Endothelial cell of umbilical vein (primary cell): ENCODE measurements around the gene CCNG2. TPM values are rescaled to one million over a fixed set of nuclear protein-coding genes. Genes with fewer than 3 reads are reported as not detected.

ENCODE experiments used
- BruUV-seq: library from RNA; stranded (reverse); fragments of 400-500 nt; replicated peaks from 2 replicates; lab custom pipeline; 2021; lab: Mats Ljungman, UMichigan
- CTCF ChIA-PET: fragments of 300-600, 350-600 bp; sonication (Branson Sonifier 250); formaldehyde crosslinking; loops from one replicate; lab custom pipeline; 2021; ENCODE audit warnings: antibody characterized with exemption, inconsistent platforms; lab: Charles Lee
- POLR2A ChIA-PET: fragments of 300-600, 350-600 bp; sonication (Branson Sonifier 250); formaldehyde crosslinking; loops from one replicate; lab custom pipeline; 2021; ENCODE audit warnings: antibody characterized with exemption, inconsistent platforms; lab: Charles Lee
- DNase-seq: peaks from one replicate; pipeline ENCODE4 v3.0.0-alpha.2; 2011; ENCODE audit warnings: low read depth, low spot score
- FAIRE-seq: peaks from 2 replicates; lab custom pipeline; 2011; peaks lifted over from hg19 to GRCh38; lab: Jason Lieb, UNC
- H2AFZ ChIP-seq: 2 replicates; pipeline ENCODE4 v1.6.0; 2012; ENCODE audit warnings: low read depth, low read length, control low read depth, inconsistent platforms
- H3K27ac ChIP-seq: 2 replicates; pipeline ENCODE4 v1.5.1; 2011; ENCODE audit warnings: low read depth, mild to moderate bottlenecking, control low read depth, low read length, moderate library complexity; ENCODE audit not compliant: insufficient read depth
- H3K27me3 ChIP-seq, 2 experiments: 2 replicates each; pipeline versions ENCODE4 v1.6.0 to v1.6.1; 2011; ENCODE audit warnings: low read length in 2 of 2, mixed read lengths in 1 of 2; ENCODE audit not compliant: control insufficient read depth in 2 of 2, insufficient read depth in 2 of 2
- H3K36me3 ChIP-seq, 2 experiments: 2 replicates in 1 of 2; 3 replicates in 1 of 2; pipeline ENCODE4 v1.5.1; 2011; ENCODE audit warnings: low read length in 2 of 2, mild to moderate bottlenecking in 1 of 2, moderate library complexity in 1 of 2; ENCODE audit not compliant: control insufficient read depth in 2 of 2, insufficient read depth in 2 of 2; ENCODE audit errors: extremely low read depth in 1 of 2
- H3K4me1 ChIP-seq: 3 replicates; pipeline ENCODE4 v1.5.1; 2011; ENCODE audit warnings: mild to moderate bottlenecking, low read length; ENCODE audit not compliant: control insufficient read depth, insufficient read depth; ENCODE audit errors: extremely low read depth
- H3K4me2 ChIP-seq: 2 replicates; pipeline ENCODE4 v1.6.1; 2011; ENCODE audit warnings: low read length, control low read depth, mixed read lengths; ENCODE audit not compliant: insufficient read depth
- H3K4me3 ChIP-seq, 3 experiments: fragments of 200-600 bp in 1 of 3; sonication (generic), shearing (Covaris generic) in 1 of 3; replicated peaks in 1 of 3; 2 replicates each; pipeline ENCODE4 v1.5.1; 2011 to 2016; ENCODE audit warnings: control low read depth in 3 of 3, low read length in 3 of 3, mild to moderate bottlenecking in 2 of 3, inconsistent platforms in 1 of 3, low read depth in 1 of 3, moderate library complexity in 1 of 3; ENCODE audit not compliant: insufficient read depth in 1 of 3
- H3K79me2 ChIP-seq: 2 replicates; pipeline ENCODE4 v1.6.0; 2012; ENCODE audit warnings: low read length, inconsistent platforms; ENCODE audit not compliant: control insufficient read depth, insufficient read depth
- H3K9ac ChIP-seq: replicated peaks from 2 replicates; pipeline ENCODE3; 2011; ENCODE audit warnings: low read length, control low read depth; ENCODE audit not compliant: insufficient read depth; ENCODE audit errors: extremely low read depth
- H3K9me1 ChIP-seq: replicated peaks from 3 replicates; pipeline ENCODE4 v1.6.0; 2011; ENCODE audit warnings: mild to moderate bottlenecking, low read length; ENCODE audit not compliant: control insufficient read depth, insufficient read depth; ENCODE audit errors: extremely low read depth
- H3K9me3 ChIP-seq: replicated peaks from 2 replicates; pipeline ENCODE4 v1.5.1; 2012; ENCODE audit warnings: low read length, inconsistent platforms; ENCODE audit not compliant: control insufficient read depth, insufficient read depth
- H4K20me1 ChIP-seq: replicated peaks from 2 replicates; pipeline ENCODE3; 2011; ENCODE audit warnings: mild to moderate bottlenecking, low read length; ENCODE audit not compliant: control insufficient read depth, insufficient read depth; ENCODE audit errors: extremely low read depth
- EZH2 ChIP-seq: IDR thresholded peaks from 2 replicates; pipeline ENCODE4 v1.6.1; 2012; ENCODE audit warnings: borderline replicate concordance, low read depth, mild to moderate bottlenecking, moderate library complexity, low read length, inconsistent platforms; ENCODE audit not compliant: severe bottlenecking
- FOS ChIP-seq: IDR thresholded peaks from 2 replicates; pipeline ENCODE4 v1.6.1; 2011; ENCODE audit warnings: mild to moderate bottlenecking, low read length, moderate library complexity, borderline replicate concordance; ENCODE audit not compliant: insufficient read depth
- GATA2 ChIP-seq: IDR thresholded peaks from 2 replicates; pipeline ENCODE4 v1.7.0; 2011; ENCODE audit warnings: low read depth, mild to moderate bottlenecking, moderate library complexity, mixed read lengths, low read length; ENCODE audit not compliant: insufficient read length, insufficient read depth
- JUN ChIP-seq: IDR thresholded peaks from 2 replicates; pipeline ENCODE4 v1.6.1; 2011; ENCODE audit warnings: borderline replicate concordance, low read depth; ENCODE audit not compliant: insufficient read length, insufficient read depth
- MYC ChIP-seq: IDR thresholded peaks from one replicate; pipeline ENCODE4 v1.6.1; 2011; ENCODE audit warnings: mild to moderate bottlenecking, low read depth, low read length
- POLR2A ChIP-seq: IDR thresholded peaks from 2 replicates; pipeline ENCODE4 v1.6.1; 2012; ENCODE audit warnings: low read depth, mild to moderate bottlenecking, control low read depth, low read length
- POLR2AphosphoS5 ChIP-seq: IDR thresholded peaks from 2 replicates; pipeline ENCODE4 v1.6.1; 2012; ENCODE audit warnings: low read depth, mild to moderate bottlenecking, control low read depth, low read length, moderate library complexity; ENCODE audit not compliant: insufficient read depth
- dilution Hi-C: fragments of 300-500 bp; cut with MboI; formaldehyde crosslinking; loops from one replicate; pipeline ENCODE4 v1.15.0; 2019; ENCODE audit warnings: low sequenced_read_pairs; ENCODE audit not compliant: extremely low pct_ligation_motif_present
- intact Hi-C: fragments of 100-400 bp; cut with micrococcal nuclease; formaldehyde crosslinking; loops from one replicate; pipeline ENCODE4 v1.10.0; 2022
- polyA plus RNA-seq, 4 experiments: library from polyadenylated mRNA; depleted of rRNA in 3 of 4; stranded (reverse) in 3 of 4; unstranded in 1 of 4; fragments of >200 nt; gene quantifications; 2 replicates each; pipeline versions ENCODE4 v1.2.1 to v1.2.3, GENCODE V29; 2011 to 2012; ENCODE audit warnings: missing spikeins in 1 of 4
- total RNA-seq: library from RNA; stranded (reverse); gene quantifications from 2 replicates; pipeline ENCODE4 v1.2.3, GENCODE V29; 2021
- TF ChIP-seq, protein P1 (sequence below), 2 donors: IDR thresholded peaks; 1 replicate in 1 of 2; 2 replicates in 1 of 2; pipeline ENCODE4 v1.5.1; 2011; ENCODE audit warnings: low read length in 2 of 2, mild to moderate bottlenecking in 2 of 2, moderate library complexity in 2 of 2, control low read depth in 1 of 2, inconsistent platforms in 1 of 2, low read depth in 1 of 2; ENCODE audit not compliant: insufficient read depth in 1 of 2; ENCODE audit errors: extremely low read depth in 1 of 2
- TF ChIP-seq, protein P2 (sequence below): IDR thresholded peaks from 2 replicates; pipeline ENCODE4 v1.6.1; 2011; ENCODE audit not compliant: insufficient read depth, insufficient read length

CCNG2 gene
- total and polyA plus RNA-seq, 2 donors (not counting 3 experiments of a cell fraction or from before 2014, with no cell fraction given) = 7.9 to 28.3 TPM

DNA sequence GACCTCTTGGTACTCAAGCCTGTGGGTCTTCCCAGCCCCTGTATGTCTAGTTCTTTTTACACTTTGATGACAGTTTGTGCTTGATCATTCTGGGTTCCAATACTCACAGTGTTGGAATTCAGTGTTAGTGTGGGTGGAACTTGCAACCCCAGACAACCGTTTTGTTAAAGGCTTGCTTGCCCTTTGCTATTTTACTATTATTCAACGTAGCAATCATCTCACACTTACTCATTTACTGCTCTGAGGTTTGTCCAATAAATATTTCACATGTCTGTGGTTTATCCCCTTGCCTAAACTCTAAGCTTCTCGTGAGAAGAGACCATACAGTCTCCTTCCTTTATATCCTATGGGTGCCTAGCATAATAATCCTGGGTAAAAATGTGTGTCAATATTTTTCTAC, 15.3 kb downstream of the CCNG2 start:
- Histone ChIP-seq H3K27me3 (peaks cover 11 to 17% of the 10 kb centered on the region in 2 experiments), H3K4me2 (no peak overlapping the region), H3K9ac (no peak overlapping the region), H3K4me1 (no peaks in the 10 kb centered on the region), H2AFZ (no peak overlapping the region), H3K4me3 (no peak overlapping the region), H3K9me1 (no peaks in the 10 kb centered on the region), H3K9me3 (no peaks in the 10 kb centered on the region), H4K20me1 (no peaks in the 10 kb centered on the region), H3K79me2 (no peaks in the 10 kb centered on the region), H3K36me3 (peaks cover 0 to 1% of the 10 kb centered on the region in 2 experiments), H3K27ac (no peak overlapping the region)
- TF ChIP-seq FOS (no peak), POLR2A (no peak), POLR2AphosphoS5 (no peak), JUN (no peak), GATA2 (no peak), EZH2 (no peak), MYC (no peak)
- TF ChIP-seq, protein P1, sequence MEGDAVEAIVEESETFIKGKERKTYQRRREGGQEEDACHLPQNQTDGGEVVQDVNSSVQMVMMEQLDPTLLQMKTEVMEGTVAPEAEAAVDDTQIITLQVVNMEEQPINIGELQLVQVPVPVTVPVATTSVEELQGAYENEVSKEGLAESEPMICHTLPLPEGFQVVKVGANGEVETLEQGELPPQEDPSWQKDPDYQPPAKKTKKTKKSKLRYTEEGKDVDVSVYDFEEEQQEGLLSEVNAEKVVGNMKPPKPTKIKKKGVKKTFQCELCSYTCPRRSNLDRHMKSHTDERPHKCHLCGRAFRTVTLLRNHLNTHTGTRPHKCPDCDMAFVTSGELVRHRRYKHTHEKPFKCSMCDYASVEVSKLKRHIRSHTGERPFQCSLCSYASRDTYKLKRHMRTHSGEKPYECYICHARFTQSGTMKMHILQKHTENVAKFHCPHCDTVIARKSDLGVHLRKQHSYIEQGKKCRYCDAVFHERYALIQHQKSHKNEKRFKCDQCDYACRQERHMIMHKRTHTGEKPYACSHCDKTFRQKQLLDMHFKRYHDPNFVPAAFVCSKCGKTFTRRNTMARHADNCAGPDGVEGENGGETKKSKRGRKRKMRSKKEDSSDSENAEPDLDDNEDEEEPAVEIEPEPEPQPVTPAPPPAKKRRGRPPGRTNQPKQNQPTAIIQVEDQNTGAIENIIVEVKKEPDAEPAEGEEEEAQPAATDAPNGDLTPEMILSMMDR (IDR thresholded peaks at IDR 0.05; ENCODE audit: extremely low read depth in 1 of 2, insufficient read depth in 1 of 2, low read depth in 1 of 2, low read length in 2 of 2) = no peak
- TF ChIP-seq, protein P2, sequence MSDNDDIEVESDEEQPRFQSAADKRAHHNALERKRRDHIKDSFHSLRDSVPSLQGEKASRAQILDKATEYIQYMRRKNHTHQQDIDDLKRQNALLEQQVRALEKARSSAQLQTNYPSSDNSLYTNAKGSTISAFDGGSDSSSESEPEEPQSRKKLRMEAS = no peak
- ChIA-PET CTCF (interaction anchor here (1.4 kb wide), 1 partner anchor 31 kb away, joined by 3 read pairs; no protein-coding TSS in a partner anchor), POLR2A (no interaction called here)
- dilution Hi-C loops (no loop called here), intact Hi-C loops (no loop called here)
- no peak for DNase-seq
- no TSS peak for BruUV-seq
- FAIRE-seq = no peak
